ENCODE measurements around the gene CCR2. TPM values are rescaled to one million over a fixed set of nuclear protein-coding genes. Genes with fewer than 3 reads are reported as not detected.

CCR2 gene
- total RNA-seq, 1 donor from 2014 or later = not detected

- peaks cover 6% of the 10 kb centered on the region for H3K4me1 Mint-ChIP-seq (ENCODE audit: low read depth)
- H3K27me3 Mint-ChIP-seq = peaks cover 17% of the 10 kb centered on the region
- DNase-seq (ENCODE audit: low spot score, unreplicated experiment) = no peak
- H3K27ac Mint-ChIP-seq = peak overlapping the region; percentile 53
- TF ChIP-seq, protein P1, sequence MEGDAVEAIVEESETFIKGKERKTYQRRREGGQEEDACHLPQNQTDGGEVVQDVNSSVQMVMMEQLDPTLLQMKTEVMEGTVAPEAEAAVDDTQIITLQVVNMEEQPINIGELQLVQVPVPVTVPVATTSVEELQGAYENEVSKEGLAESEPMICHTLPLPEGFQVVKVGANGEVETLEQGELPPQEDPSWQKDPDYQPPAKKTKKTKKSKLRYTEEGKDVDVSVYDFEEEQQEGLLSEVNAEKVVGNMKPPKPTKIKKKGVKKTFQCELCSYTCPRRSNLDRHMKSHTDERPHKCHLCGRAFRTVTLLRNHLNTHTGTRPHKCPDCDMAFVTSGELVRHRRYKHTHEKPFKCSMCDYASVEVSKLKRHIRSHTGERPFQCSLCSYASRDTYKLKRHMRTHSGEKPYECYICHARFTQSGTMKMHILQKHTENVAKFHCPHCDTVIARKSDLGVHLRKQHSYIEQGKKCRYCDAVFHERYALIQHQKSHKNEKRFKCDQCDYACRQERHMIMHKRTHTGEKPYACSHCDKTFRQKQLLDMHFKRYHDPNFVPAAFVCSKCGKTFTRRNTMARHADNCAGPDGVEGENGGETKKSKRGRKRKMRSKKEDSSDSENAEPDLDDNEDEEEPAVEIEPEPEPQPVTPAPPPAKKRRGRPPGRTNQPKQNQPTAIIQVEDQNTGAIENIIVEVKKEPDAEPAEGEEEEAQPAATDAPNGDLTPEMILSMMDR (IDR thresholded peaks at IDR 0.05; ENCODE audit: unreplicated experiment) = no peak
- no peaks in the 10 kb centered on the region for H3K36me3 Mint-ChIP-seq (ENCODE audit: insufficient read depth)
- peaks cover 6% of the 10 kb centered on the region for H3K9me3 Mint-ChIP-seq (ENCODE audit: low read depth)
- no peak overlapping the region for H3K4me3 Mint-ChIP-seq (ENCODE audit: low read depth)
These were observed 41.3 kb downstream of the CCR2 start for GRCh38 chr3:46395210-46395661.

DNA sequence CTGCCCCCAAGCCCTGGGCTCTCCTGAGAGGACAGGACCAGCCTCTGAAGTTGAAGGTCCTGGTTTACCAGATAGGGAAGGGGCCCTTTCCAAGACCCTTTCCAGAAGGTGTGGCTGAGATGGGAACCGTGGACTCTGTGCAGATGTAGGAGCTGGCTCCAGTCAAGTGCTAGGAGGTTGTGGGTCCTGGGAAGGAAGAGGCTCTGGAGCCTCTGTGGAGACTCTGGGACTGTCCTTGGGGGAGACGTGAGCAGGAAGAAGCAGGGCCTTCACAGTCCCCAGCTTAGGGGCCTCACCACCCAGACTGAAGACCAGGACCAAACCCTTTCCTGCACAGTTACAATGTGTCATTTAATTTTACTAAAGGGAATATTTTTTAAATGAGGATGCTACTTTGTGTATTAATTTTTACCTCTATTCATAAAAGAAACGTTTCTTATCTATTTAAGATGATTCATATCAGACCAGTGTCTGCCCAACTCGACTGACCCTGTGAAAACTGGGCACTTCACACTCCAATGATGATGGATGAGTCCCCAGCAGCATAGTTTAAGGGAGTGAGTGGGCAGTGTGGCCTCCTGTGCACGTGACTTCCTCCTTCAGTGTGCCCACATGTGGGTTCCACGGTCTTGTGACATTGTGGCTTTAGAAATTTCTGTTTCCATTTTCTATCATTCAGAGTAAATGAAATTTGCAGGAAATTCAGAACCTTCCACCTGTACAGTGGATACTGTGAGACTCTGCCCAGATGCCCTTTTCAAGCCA is 42.0 kb downstream of the CCR2 start:
- H3K4me1 Mint-ChIP-seq (ENCODE audit: low read depth) = peaks cover 6% of the 10 kb centered on the region
- no peak for DNase-seq (ENCODE audit: low spot score, unreplicated experiment)
- H3K4me3 Mint-ChIP-seq (ENCODE audit: low read depth) = no peak overlapping the region
- H3K27me3 Mint-ChIP-seq = peaks cover 17% of the 10 kb centered on the region
- TF ChIP-seq, protein P1 (IDR thresholded peaks at IDR 0.05; ENCODE audit: unreplicated experiment) = no peak
- peaks cover 6% of the 10 kb centered on the region for H3K9me3 Mint-ChIP-seq (ENCODE audit: low read depth)
- no peaks in the 10 kb centered on the region for H3K36me3 Mint-ChIP-seq (ENCODE audit: insufficient read depth)
- no peak overlapping the region for H3K27ac Mint-ChIP-seq

DNA sequence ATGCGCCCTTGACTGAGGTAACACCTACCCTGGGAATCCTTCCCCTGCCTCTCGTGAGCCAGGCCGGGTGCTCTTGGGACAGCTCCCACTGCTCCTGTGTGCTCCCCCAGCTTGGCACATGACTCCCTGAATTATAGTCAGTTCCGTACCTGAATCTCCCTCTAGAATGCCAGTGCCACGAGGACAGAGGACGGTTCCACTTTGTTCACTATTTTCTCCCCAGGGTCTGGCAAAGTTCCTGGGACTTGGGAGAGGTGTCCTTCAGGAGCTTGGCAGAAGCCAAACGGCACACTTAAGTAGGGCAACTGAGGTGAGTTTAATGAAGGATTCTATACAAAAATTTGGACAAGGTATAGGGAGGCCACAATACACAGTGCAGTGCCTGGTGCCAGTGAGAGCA is 43.2 kb downstream of the CCR2 start:
- peaks cover 17% of the 10 kb centered on the region for H3K27me3 Mint-ChIP-seq
- no peaks in the 10 kb centered on the region for H3K36me3 Mint-ChIP-seq (ENCODE audit: insufficient read depth)
- no peak overlapping the region for H3K27ac Mint-ChIP-seq
- H3K4me3 Mint-ChIP-seq (ENCODE audit: low read depth) = no peak overlapping the region
- TF ChIP-seq, protein P1 (IDR thresholded peaks at IDR 0.05; ENCODE audit: unreplicated experiment) = no peak
- DNase-seq (ENCODE audit: low spot score, unreplicated experiment) = no peak
- peaks cover 6% of the 10 kb centered on the region for H3K9me3 Mint-ChIP-seq (ENCODE audit: low read depth)
- peaks cover 6% of the 10 kb centered on the region for H3K4me1 Mint-ChIP-seq (ENCODE audit: low read depth)

DNA sequence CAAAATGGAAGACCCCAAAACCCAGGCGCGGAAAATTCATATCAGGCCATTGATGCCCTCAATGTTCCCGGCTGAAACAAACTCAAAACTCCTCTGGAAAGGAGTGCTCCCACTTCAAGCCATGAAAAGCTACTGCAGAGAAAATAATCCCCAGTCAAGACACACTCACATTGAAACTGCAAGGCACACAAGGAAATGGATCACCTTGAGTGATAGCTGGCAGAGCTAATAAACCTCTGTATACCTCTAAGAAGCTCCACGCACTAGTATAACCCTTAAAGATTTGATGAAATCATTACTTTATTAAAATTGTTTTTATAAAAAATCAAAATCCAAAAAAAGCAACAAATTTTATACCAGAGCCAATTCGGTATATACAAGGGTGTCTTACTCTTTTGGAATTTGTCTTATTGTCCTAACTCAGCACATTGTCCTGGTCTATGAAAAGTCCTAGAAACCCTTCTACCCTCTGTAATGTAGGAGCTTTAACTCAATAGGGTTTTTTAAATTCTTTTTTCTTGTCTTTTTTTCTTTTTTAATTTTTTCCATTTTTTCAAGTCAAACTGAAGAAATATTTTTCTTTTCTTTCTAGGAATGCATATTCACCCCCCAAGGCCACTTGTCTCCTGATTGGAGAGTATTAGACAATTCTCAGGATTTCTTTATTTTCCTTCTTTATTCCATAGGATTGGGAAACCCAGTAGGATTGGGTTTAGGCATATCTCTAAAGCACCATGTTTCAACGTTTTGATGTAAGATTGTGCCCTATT is 44.5 kb downstream of the CCR2 start:
- H3K9me3 Mint-ChIP-seq (ENCODE audit: low read depth) = no peaks in the 10 kb centered on the region
- TF ChIP-seq, protein P1 (IDR thresholded peaks at IDR 0.05; ENCODE audit: unreplicated experiment) = no peak
- H3K36me3 Mint-ChIP-seq (ENCODE audit: insufficient read depth) = no peaks in the 10 kb centered on the region
- H3K27ac Mint-ChIP-seq = no peak overlapping the region
- DNase-seq (ENCODE audit: low spot score, unreplicated experiment) = no peak
- H3K4me3 Mint-ChIP-seq (ENCODE audit: low read depth) = no peak overlapping the region
- H3K4me1 Mint-ChIP-seq (ENCODE audit: low read depth) = no peaks in the 10 kb centered on the region
- H3K27me3 Mint-ChIP-seq = peaks cover 17% of the 10 kb centered on the region

DNA sequence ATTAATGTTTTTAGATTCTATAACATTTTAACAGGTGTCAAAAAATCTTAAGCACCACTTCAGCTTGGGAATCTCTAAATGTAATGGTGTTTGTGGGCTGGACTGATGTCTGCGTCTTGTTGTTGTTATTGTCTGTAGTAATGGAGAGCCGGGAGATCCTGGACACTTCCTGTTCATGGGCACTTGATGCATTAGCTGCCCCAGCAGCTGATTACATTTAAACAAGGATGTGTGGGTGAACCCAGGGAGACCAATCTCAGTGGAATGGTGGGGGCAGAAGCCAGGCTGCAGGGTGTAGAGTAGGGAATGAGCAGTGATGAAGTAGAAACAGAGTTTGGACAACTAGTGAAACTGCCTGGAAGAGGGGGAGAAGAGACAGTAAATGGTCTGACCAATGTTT is 45.2 kb downstream of the CCR2 start:
- H3K4me1 Mint-ChIP-seq (ENCODE audit: low read depth) = no peaks in the 10 kb centered on the region
- no peak overlapping the region for H3K4me3 Mint-ChIP-seq (ENCODE audit: low read depth)
- peaks cover 20% of the 10 kb centered on the region for H3K27me3 Mint-ChIP-seq
- no peaks in the 10 kb centered on the region for H3K9me3 Mint-ChIP-seq (ENCODE audit: low read depth)
- H3K36me3 Mint-ChIP-seq (ENCODE audit: insufficient read depth) = no peaks in the 10 kb centered on the region
- TF ChIP-seq, protein P1 (IDR thresholded peaks at IDR 0.05; ENCODE audit: unreplicated experiment) = no peak
- no peak overlapping the region for H3K27ac Mint-ChIP-seq
- no peak for DNase-seq (ENCODE audit: low spot score, unreplicated experiment)

All from progenitor cell of endocrine pancreas (in vitro differentiated cells).